Upper lobe of left lung (tissue), 6 donors: ENCODE data around the gene GLE1. TPM values are rescaled to one million over a fixed set of nuclear protein-coding genes. Genes with fewer than 3 reads are reported as not detected.

ENCODE experiments used
- ATAC-seq, 2 donors: fragments of 200-7000 bp; cut with Tn5 transposase; one replicate each; pipeline ENCODE4 v1.9.1; 2022; ENCODE audit warnings: mild to moderate bottlenecking in 2 of 2, moderate library complexity in 2 of 2; ENCODE audit not compliant: low FRiP score in 2 of 2
- DNase-seq, 2 donors: peaks; one replicate each; pipeline ENCODE4 v3.0.0-alpha.2; 2019 to 2020
- H3K27ac ChIP-seq, 4 donors: fragments of 200-600 bp; sonication (generic); one replicate each; pipeline ENCODE4 v1.5.1; 2016 to 2019
- H3K27me3 ChIP-seq, 4 donors: fragments of 200-600 bp; sonication (generic); one replicate each; pipeline ENCODE4 v1.5.1; 2017 to 2019
- H3K36me3 ChIP-seq, 4 donors: fragments of 200-600 bp; sonication (generic); one replicate each; pipeline ENCODE4 v1.5.1; 2016 to 2019
- H3K4me1 ChIP-seq, 4 donors: fragments of 200-600 bp; sonication (generic); one replicate each; pipeline ENCODE4 v1.5.1; 2018 to 2019
- H3K4me3 ChIP-seq, 4 donors: fragments of 200-600 bp; sonication (generic); one replicate each; pipeline ENCODE4 v1.5.1; 2017 to 2019; ENCODE audit warnings: mild to moderate bottlenecking in 2 of 4, moderate library complexity in 1 of 4
- H3K9me3 ChIP-seq, 4 donors: fragments of 200-600 bp; sonication (generic); one replicate each; pipeline ENCODE4 v1.5.1; 2018 to 2019
- CTCF ChIP-seq, 6 experiments: fragments of 450-650 bp in 4 of 6; fragments of 200-600 bp in 2 of 6; sonication (generic) in 2 of 6; IDR thresholded peaks; one replicate each; pipeline ENCODE4 v1.5.1; 2016 to 2019; ENCODE audit warnings: antibody characterized with exemption in 6 of 6
- EP300 ChIP-seq, 4 donors: sonication (generic); formaldehyde crosslinking; IDR thresholded peaks; one replicate each; pipeline ENCODE4 v1.5.1; 2017; ENCODE audit warnings: antibody characterized with exemption in 4 of 4, control low read depth in 2 of 4
- POLR2A ChIP-seq, 4 donors: fragments of 450-650 bp; IDR thresholded peaks; one replicate each; pipeline ENCODE4 v1.5.1; 2016 to 2017; ENCODE audit warnings: antibody characterized with exemption in 4 of 4, mild to moderate bottlenecking in 2 of 4
- POLR2AphosphoS5 ChIP-seq, 2 donors: sonication (generic); formaldehyde crosslinking; IDR thresholded peaks; one replicate each; pipeline ENCODE4 v1.5.1; 2017; ENCODE audit warnings: antibody characterized with exemption in 2 of 2
- WGBS, 2 donors: methylation state at CpG; one replicate each; pipeline ENCODE4 v1.1.5; 2017 to 2018; 5-methylcytosine and 5-hydroxymethylcytosine counted together
- total RNA-seq, 6 donors: library from RNA; depleted of rRNA in 4 of 6; stranded (reverse); fragments of >200 nt in 4 of 6; gene quantifications; one replicate each; pipeline versions ENCODE4 v1.1.0 to v1.2.1, GENCODE V29; 2016 to 2021
- donor health status: DM: no; HTN: no; CAD: no; lungs with moderate emphysema.
- donor health status: DM: no; HTN: yes; CAD: no; lungs with severe emphysema.

The GLE1 gene
- total RNA-seq, 6 donors from 2014 or later, result 19.0 to 36.7 (median 24.5) TPM

DNA sequence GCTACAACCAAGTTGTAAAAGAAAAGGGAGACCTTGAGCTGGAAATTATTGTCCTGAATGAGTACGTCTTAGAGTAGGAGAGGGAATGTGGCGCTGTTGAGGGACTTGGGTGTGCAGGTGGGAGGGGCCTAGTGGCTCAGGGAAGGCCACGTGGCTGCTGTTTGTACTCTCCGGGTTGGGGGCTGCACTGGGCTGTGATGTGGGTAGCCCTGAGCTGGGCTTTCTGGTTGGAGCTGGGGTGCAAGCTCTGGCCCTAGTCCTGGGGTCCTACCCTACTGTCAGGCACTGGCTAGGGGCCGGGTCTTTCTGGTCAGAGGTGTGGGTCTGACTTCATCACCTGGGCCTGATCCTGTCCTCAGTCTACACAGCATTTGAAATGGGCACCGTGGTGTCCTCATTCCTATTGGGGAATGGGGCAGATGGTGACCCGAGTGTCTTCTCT lies 19.1 kb upstream of the GLE1 start:
- WGBS, 2 donors, result 85 to 91% methylated on average over 5 to 7 of the region's 7 CpGs
- ATAC-seq (peak in 1 of 2 donors; percentile 17), DNase-seq (no peak)
- Histone ChIP-seq H3K27ac (no peak overlapping the region), H3K4me3 (no peak overlapping the region), H3K9me3 (no peaks in the 10 kb centered on the region), H3K4me1 (no peaks in the 10 kb centered on the region), H3K36me3 (peaks cover 19 to 90% (median 55%) of the 10 kb centered on the region in 4 donors), H3K27me3 (no peaks in the 10 kb centered on the region)
- TF ChIP-seq POLR2A (IDR thresholded peaks at IDR 0.05) (no peak), POLR2AphosphoS5 (IDR thresholded peaks at IDR 0.05) (no peak), CTCF (IDR thresholded peaks at IDR 0.05) (no peak), EP300 (IDR thresholded peaks at IDR 0.05) (no peak)

- DNase-seq (no peak), ATAC-seq (no peak)
- no peak overlapping the region for H3K4me3 ChIP-seq
- TF ChIP-seq POLR2AphosphoS5 (IDR thresholded peaks at IDR 0.05) (no peak), CTCF (IDR thresholded peaks at IDR 0.05) (no peak), EP300 (IDR thresholded peaks at IDR 0.05) (no peak), POLR2A (IDR thresholded peaks at IDR 0.05) (no peak)
- H3K4me1 ChIP-seq, result no peaks in the 10 kb centered on the region
- H3K9me3 ChIP-seq, result no peaks in the 10 kb centered on the region
- H3K36me3 ChIP-seq, result peaks cover 19 to 92% (median 59%) of the 10 kb centered on the region in 4 donors
- no peak overlapping the region for H3K27ac ChIP-seq
- no peaks in the 10 kb centered on the region for H3K27me3 ChIP-seq
These were observed 18.3 kb upstream of the GLE1 start for GRCh38 chr9:128486201-128486600.

DNA sequence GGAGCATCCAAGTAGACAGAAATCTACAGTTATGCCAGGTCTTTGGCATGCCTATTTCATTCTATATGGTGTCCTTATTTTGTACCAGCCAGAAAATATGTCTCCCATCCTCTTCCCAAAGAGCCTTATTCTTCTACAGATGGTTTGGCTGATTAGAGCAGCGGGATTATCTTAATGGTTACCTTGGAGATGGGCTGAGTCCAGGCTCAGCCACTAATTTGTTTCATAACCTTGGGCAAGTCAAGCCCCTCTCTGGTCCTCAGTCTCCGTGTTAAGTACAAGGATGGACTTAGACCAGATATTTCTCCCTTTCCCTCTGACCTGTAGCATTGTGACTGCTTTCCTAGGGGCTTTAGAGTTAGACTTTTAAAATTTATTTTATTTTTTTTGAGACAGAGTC lies 11.1 kb upstream of the GLE1 start:
- H3K27me3 ChIP-seq, result no peaks in the 10 kb centered on the region
- ATAC-seq, result no peak
- H3K9me3 ChIP-seq, result no peaks in the 10 kb centered on the region
- peaks cover 0 to 12% (median 8%) of the 10 kb centered on the region in 4 donors for H3K4me1 ChIP-seq
- no peak for TF ChIP-seq POLR2A (IDR thresholded peaks at IDR 0.05)
- no peak for TF ChIP-seq CTCF (IDR thresholded peaks at IDR 0.05)
- TF ChIP-seq EP300 (IDR thresholded peaks at IDR 0.05), result no peak
- no peak for TF ChIP-seq POLR2AphosphoS5 (IDR thresholded peaks at IDR 0.05)
- H3K4me3 ChIP-seq, result no peak overlapping the region
- H3K36me3 ChIP-seq, result peaks cover 3 to 74% (median 42%) of the 10 kb centered on the region in 4 donors
- DNase-seq, result no peak
- WGBS, 2 donors, result 75 to 92% methylated on average over 2 of the region's 2 CpGs
- H3K27ac ChIP-seq, result peak overlapping the region in 1 of 4 donors; percentile 45

GRCh38 chr9:128494108-128494745 lies 10.3 kb upstream of the GLE1 start:
- Histone ChIP-seq H3K27ac (peak overlapping the region in 2 of 4 donors; percentile 3 to 45), H3K27me3 (no peaks in the 10 kb centered on the region), H3K9me3 (no peaks in the 10 kb centered on the region), H3K4me1 (peaks cover 0 to 12% (median 8%) of the 10 kb centered on the region in 4 donors), H3K36me3 (peaks cover 3 to 75% (median 45%) of the 10 kb centered on the region in 4 donors), H3K4me3 (no peak overlapping the region)
- DNase-seq (peak in 1 of 2 donors; percentile 56), ATAC-seq (no peak)
- WGBS, 2 donors, result 28 to 39% methylated on average over 11 to 13 of the region's 13 CpGs
- TF ChIP-seq POLR2AphosphoS5 (IDR thresholded peaks at IDR 0.05) (peak in 1 of 2 donors; percentile 20), CTCF (IDR thresholded peaks at IDR 0.05) (no peak)

GRCh38 chr9:128494746-128495129 lies 9.8 kb upstream of the GLE1 start:
- H3K4me3 ChIP-seq, result no peak overlapping the region
- ATAC-seq (no peak), DNase-seq (no peak)
- H3K4me1 ChIP-seq, result peaks cover 0 to 12% (median 8%) of the 10 kb centered on the region in 4 donors
- no peaks in the 10 kb centered on the region for H3K9me3 ChIP-seq
- H3K27me3 ChIP-seq, result no peaks in the 10 kb centered on the region
- peaks cover 3 to 75% (median 49%) of the 10 kb centered on the region in 4 donors for H3K36me3 ChIP-seq
- TF ChIP-seq EP300 (IDR thresholded peaks at IDR 0.05) (no peak), POLR2A (IDR thresholded peaks at IDR 0.05) (no peak), CTCF (IDR thresholded peaks at IDR 0.05) (no peak), POLR2AphosphoS5 (IDR thresholded peaks at IDR 0.05) (no peak)
- 41 to 67% methylated on average over 5 of the region's 5 CpGs for WGBS, 2 donors
- peak overlapping the region in 2 of 4 donors; percentile 3 to 33 for H3K27ac ChIP-seq
